Inflammatory macrophage (primary cell): Measurements from ENCODE around the gene FAM216B.
A peak's percentile ranks its signal among the peaks of the same experiment; 100 is the strongest.
"Not testable (repeated sequence)": the region's sequence is repeated elsewhere in the genome, so short reads cannot be mapped to it uniquely, and the experiment has no call there.

ENCODE experiments used
- DNase-seq, 2 donors: peaks; one replicate each; pipeline ENCODE4 v3.0.0-alpha.2; 2020 to 2022
- total RNA-seq, 18 experiments: gene quantifications; one replicate each; lab custom pipeline; 2026; ENCODE audit warnings: mixed read lengths in 6 of 18, inconsistent platforms in 2 of 18; lab: John Stamatoyannopoulos, UW

The FAM216B gene
- total RNA-seq, result 0 to 0.46 (median 0) reads per million in 18 experiments

DNA sequence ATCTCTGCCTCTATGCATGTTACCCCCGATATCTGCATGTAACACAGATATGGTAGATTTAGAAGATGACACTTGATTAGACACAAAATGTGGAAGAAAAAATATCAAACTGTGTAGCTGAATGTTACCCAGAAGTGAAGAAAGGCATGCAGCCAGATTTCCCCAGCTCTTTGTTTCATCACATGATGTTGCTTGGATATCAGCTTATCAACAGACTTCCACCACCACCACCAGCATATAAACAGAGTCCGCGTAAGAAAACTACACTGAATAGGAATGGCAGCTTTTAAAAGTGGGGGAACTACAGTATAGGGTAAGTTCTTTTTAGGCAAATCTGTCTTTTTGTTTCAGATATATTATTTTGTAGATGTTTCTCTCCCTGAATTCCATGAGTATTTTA, at the start of gene FAM216B:
Gene FAM216B (plus strand): TSS at position 233 of the 400 bp plus-strand sequence. CDS start 2,484 bp downstream, outside the sequence.
- DNase-seq, result no peak

DNA sequence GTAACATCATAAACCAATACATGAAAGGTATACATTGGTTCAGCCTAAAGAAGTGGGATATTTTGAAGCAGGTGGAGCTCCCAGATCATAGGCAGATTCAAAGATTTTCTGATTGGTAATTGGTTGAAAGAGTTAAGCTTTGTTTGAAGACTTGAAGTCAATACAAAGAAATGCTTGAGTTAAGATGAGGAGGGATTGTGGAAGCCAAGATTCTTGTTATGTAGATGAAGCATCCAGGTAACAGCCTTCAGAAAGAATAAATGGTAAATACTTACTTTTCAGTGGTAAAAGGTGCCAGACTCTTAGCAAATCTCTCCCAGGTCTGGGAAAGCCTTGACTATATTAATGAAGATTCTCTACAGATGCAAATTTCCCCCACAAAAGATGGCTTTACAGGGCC, 49.3 kb upstream of the FAM216B start:
- DNase-seq, result no peak

DNA sequence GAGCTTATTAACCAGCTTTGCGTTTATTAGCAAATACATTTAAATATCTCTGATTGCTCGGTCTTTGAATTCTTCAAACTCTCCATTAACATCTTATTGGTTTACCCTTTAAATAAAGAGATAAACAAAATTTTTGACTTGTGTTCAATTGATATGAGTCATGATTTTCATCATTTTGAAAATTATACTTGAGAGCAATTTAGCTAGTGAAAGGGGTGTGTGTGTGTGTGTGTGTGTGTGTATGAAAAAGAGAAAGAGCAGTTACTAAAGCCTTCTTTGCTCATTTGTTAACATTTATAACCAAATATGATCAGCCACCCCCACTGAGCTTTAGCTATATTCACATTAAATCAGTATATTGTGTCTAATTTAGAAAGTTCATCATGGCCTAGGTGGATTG, 48.3 kb upstream of the FAM216B start:
- no peak for DNase-seq

DNA sequence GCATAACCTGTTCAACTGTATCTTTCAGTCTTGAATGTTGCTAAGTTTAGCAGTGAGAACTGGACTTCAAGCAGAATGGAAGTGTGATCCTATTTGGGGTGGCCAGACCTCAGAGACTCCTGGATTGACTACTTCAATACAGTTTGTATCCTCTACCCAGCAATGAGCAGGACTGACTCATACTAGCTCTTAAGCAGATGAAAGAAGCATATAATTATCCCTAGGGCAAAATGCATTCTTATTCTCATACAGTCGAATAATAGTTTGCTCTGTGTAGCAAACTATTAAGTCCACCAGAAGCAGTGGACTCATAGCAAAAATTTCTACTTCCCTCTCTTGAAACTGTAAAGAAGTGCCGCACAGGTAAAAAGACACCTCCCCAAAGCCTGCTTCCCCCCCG, 46.4 kb upstream of the FAM216B start:
- DNase-seq, result no peak

- peak; percentile 57 to 73 for DNase-seq
These were observed 40.6 kb upstream of the FAM216B start for GRCh38 chr13:42740753-42741152.

DNA sequence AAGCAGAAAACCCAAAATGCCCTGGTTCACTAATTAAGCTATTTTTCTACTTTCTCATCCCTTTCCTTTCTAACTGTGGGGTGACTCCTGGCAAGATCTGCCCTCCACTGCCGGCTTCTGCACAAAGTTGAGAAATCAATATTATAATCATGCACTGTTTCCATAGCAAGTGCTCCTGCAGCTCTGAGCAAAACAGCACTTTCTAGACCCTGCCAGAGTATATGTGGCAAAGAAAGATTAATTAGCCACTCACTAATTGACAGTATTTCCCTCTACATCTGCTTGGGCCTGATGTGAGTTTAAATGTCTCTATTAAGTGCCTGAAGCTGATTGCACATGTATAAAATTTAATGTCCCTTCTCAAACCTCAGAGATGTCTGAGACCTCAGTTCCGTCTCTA, 39.5 kb upstream of the FAM216B start:
- no peak for DNase-seq

DNA sequence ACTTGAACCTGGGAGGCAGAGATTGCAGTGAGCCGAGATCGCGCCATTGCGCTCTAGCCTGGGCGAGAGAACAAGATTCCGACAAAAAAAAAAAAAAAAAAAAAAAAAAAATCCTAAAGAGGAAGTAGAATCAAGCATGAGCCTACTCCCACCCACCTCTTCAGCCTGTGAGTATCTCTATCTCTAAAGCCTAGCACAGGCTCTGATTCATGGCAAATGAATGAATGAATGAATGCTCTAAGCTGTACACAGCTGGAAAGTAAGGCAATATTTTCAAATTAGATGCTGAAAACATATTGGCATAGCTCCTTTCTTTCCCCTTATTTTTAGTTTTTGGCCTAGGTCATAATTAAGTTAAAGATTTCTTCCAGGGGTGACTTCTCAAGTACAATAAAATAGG, 35.7 kb upstream of the FAM216B start:
- peak; percentile 49 to 73 for DNase-seq

DNA sequence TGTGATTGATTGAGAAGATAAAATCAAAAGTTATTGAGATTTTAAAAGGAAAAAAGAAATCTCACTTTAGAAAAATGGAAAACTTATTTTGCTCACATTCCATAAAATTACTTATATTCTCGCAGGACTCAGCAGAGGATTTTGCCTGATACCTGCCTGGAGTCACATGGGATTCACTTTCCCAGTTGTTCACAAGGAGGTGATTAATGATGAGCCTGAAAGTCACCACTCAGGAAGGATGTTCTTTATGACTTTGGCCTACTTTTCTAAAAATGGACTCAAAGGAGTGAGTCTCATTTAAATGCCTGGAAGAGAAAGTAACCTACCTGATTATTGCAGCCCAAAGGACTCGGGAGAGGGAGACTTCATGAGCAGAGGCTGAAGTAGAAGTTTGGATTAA, 34.5 kb upstream of the FAM216B start:
- DNase-seq, result no peak

DNA sequence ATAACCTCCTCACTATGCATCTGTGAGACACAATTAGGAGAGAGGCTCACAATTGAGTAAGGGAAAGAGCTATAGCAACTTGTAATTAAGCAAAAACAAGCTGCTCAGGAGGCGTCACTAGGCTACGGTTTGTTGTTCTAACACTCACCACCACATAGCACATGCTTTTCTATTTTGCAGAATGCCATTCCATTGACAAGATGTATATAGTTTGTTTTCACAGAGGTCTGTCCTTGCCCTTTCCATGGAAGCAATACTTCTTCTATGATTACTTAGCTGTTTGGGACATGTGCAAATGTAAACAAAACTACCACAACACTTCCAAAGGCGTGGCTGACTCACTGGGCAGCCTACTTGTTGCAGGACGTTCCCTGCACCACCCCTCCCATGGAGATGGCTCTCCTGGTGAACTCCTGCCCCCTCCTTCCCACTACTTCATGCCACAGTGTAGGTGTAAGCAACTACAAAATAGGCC, 33.9 kb upstream of the FAM216B start:
- DNase-seq, result peak in 1 of 2 donors; percentile 30

- DNase-seq, result no peak
These were observed 30.6 kb upstream of the FAM216B start for GRCh38 chr13:42750794-42751193.

DNA sequence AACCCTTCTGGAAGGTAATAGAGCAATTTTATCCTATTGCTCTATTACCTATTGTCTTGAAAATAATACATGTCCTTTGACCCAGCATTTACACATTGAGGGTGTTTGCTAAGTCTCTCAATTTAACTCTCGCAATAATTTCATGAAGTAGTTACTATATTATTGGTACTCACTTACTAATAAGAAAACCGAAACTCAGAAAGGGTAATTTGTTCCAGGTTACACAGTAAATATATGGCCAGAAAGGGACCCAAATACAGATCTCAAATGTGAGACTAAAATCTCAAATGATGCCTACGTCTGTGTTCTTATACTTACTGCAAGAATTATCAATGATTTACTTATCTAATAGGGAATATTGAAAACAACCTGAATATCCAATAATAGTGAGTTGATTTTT, 29.7 kb upstream of the FAM216B start:
- no peak for DNase-seq

DNA sequence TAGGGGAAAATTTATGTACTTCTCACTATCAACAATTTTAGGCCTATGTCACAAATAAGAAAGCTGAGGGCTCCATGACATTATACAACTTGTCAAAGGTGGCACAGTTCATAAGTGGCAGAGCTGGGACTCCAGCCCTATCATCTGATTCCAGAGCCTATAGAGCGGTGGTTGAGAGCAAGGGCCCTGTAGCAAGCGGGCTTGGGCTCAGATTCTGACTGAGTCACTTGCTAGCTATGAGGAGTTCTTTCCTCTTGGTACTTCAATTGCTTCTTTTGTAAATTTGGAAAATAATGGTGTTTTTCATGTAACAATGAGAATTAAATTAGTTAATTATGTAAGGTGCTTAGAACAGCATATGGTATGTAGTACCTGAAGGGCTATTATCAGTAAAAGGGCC, 28.7 kb upstream of the FAM216B start:
- no peak for DNase-seq

DNA sequence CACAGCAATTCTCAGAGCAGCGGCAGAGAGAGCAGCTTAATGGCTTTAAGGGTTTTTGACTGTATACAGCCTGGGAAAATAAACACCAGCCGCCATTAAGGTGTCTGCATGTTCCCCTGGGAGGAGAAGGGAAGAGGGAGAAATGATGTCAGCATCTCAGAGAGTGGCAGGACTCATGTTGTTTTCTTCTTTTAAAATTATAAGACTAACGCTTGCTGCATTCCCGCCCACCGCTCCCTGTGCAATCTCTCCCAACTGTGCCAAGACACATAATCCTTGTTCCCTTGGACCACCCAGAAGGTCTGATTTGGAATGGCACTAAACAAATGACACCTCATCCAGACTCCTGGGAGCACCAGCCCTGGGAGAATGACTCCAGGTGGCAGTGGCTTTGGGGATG, 27.7 kb upstream of the FAM216B start:
- DNase-seq, result no peak

GRCh38 chr13:42754801-42755510, 26.4 kb upstream of the FAM216B start:
- no peak for DNase-seq

DNA sequence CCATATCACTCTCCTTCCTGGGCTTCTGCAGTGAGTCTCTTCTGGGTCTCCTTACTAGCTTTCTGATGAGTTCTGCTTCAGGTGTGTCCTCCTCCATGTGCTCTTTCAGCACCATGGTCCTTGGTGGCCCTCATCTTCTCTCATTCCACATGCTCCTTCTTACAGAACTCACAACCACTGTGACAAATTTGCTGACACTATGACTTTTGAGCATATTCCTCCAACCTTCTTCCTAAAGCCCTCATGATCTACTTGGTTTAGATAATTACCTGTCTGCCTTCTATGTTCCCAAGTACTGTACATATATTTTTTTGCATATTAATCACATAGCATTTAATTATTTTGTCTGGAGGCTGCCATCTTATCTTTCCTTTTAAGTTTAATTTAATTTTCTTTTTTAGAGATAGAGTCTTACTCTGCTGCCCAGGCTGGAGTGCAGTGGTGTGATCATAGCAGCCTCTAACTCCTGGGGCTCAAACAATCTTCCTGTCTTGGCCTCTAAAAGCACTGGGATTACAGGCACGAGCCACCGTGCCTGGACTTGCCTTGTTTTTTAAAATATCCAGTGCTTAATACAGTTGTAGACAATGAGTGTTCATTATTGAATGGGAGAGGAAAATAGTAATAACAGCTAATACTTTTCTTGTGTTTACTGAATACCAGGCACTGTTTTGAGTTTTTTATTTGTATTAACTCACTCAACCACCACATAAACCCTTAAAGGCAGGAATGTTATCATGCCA, 23.5 kb upstream of the FAM216B start:
- no peak for DNase-seq

DNA sequence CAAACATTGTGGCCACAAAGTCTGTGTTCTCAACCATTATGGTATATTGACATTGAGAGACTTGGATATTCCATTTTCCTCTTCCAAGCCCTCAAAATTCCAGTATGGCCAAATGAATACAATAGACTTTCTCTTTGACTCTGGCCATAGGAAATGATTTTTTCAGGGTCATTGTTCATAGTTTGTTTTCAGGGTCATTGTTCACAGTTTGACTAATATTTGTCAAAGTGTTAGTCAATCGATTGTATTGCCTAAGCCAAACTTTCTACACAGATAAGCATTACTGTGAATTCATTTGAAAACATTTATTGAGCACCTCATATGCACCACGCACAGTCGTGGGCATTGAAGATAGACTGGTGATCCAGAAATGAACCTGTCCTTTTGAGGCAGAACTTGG, 22.9 kb upstream of the FAM216B start:
- no peak for DNase-seq

DNA sequence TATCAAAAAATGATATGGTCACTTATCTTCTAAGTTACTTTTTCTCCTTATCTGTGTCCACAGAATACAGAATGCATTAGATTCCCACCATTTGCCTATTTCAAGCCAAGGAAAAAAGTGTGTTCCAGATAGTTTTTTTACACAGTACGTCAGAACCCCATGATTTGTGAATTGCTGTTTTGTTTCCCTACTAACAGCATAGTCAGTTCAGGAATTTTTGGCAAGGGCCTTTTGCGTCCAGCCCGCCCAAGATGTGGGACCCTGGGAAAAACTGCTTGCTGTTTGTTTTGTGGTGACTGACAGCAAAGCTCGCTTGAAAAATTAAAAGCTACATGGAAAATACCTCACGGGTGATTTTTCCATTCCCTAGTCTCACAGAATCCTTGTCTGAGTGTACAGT, 20.4 kb upstream of the FAM216B start:
- no peak for DNase-seq

DNA sequence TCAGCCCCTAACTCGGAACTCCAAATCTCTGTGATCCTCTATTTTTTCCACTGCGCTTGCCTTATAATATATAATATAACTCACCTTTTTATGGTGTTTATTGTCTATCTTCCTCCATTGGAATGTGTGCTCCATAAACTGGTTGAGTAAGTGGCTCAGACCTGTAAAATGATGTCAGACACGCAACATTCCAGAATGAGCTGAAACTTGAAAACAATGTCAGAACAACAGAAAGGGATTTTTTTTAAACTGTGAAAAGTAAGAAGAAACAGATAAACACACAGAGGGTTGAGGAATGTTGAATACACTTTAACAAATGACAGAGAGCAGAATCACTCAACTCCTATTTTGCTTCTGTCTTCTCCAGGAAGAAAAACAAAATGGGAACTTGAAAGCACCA, 19.1 kb upstream of the FAM216B start:
- DNase-seq, result no peak

- DNase-seq, result peak in 1 of 2 donors; percentile 13
These were observed 18.5 kb upstream of the FAM216B start for GRCh38 chr13:42762917-42763316.

DNA sequence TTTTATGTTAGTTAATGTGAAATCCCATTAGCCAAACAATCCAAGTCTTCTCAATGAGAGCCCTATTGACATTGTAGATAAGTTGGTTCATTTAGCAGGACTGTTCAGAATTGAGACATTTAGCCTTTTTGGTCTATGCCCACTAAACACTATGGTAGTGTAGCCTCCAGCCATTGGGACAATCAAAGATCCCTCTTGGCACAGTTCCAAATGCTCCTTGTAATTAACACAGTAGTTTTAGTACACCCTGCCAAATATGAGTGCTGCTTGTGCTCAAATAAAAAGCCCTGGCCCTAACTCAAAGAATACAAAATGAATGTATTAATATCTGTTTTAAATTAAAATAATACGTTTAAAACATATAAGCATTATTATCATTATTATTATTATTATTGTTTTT, 15.4 kb upstream of the FAM216B start:
- DNase-seq, result no peak

- DNase-seq, result no peak
These were observed 11.7 kb upstream of the FAM216B start for GRCh38 chr13:42769650-42770049.

- DNase-seq, result not testable (repeated sequence)
These were observed 4.8 kb upstream of the FAM216B start for GRCh38 chr13:42776558-42776957.

DNA sequence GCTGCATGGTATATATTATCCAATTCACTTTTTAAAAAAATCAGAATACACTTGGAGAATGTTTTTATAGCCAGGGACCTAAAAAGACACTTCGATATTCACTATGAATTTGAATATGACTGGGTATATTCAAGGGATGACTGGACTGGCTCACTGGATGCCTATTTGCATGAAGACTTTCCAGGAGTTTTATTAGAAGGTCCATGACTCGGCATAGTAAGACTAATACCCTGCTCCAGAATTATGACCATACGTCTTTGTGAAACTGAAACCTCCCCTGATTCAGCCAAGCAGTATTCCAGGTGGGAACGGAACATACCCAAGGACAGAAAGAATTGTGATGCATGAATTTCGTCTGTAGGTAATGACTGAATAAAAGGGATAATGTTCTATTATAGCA, 3.9 kb upstream of the FAM216B start:
- DNase-seq, result no peak

GRCh38 chr13:42780044-42780443, 1.3 kb upstream of the FAM216B start:
- DNase-seq, result no peak
